ENCODE results near the gene DDX1.

Gene DDX1

GRCh38 chr2:15665067-15665942 is 73.6 kb downstream of the DDX1 start:
- DNase-seq, result peak; percentile 29

GRCh38 chr2:15665943-15666460 is 74.3 kb downstream of the DDX1 start:
- DNase-seq, result peak; percentile 21

DNA sequence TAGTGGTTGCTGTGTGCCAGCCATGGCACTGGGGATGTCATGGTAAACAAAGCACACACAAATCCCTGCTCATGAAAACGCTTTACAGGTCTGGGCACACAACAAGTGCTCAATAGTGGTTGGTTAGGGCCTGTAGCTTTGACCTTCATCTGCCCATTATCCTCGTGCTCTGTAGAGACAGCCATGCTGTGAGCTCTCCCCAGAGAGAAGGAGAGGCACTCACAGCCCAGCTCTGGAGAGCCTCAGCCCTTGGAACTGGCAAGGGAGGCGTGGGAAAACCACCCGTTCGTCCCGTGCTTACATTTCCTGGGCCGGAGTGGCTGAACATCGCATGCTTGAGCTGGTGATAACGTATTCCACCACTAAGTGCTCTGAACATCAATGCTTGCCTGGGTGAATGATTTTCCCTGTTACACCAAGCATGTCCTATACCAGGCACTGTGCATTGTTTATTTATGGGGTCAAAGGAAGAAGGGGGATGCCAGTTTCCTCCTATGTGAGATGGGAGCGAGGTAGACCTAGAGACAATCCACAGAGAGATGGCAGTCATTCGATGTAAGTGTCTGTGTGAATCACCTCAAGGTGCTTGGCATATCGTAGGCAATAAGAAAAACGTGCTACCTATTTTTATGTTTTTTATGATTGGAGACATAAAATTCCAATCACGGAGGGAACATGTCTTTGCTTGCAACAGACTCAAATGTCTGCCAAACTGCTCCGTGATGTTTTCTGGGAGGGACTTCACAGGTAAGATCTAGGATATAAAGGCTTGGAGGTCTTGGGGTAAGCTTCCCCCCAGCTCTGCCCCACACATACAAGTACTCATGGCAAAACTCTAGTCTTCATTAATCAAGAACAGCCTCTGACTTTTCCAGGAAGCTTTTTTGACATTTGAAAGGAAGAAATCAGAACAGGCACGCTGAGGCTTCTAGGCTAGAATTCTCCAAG is 75.5 kb downstream of the DDX1 start:
- DNase-seq, result peak; percentile 11

DNA sequence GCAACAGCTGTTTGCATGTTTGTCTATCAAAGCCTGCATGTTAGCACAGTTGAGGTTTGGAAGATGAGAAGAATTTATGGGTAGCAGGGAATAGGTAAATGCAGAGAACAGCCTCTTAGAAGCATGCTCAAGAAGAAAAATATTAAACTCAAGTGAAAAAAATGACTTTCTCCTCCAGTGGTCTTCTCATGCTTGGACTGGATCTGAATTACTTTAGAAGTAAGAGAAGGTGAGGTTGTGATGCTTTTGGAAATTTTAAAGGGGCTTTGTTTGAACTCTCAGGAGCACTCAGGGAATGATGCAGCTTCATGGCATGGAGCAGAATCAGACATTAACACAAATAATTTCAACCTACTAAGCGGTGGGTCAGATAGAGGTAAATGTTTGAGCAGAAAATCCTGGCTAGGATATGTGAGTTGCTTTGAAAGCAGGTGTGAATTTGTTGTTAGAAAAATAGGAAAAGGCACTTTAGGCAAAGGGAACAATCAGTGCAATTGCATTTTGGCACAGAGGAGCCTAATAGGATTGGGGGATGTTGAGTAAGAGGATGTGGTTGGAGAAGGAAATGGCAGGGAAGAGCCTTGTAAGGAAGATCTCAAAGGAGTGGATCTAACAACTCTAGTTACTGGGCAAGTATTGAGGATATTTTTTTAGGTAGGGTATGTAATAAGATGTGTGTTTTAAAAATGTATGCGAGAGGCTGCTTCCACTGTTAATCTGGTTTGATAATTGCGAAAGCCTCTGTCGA is 76.3 kb downstream of the DDX1 start:
- no peak for DNase-seq

DNA sequence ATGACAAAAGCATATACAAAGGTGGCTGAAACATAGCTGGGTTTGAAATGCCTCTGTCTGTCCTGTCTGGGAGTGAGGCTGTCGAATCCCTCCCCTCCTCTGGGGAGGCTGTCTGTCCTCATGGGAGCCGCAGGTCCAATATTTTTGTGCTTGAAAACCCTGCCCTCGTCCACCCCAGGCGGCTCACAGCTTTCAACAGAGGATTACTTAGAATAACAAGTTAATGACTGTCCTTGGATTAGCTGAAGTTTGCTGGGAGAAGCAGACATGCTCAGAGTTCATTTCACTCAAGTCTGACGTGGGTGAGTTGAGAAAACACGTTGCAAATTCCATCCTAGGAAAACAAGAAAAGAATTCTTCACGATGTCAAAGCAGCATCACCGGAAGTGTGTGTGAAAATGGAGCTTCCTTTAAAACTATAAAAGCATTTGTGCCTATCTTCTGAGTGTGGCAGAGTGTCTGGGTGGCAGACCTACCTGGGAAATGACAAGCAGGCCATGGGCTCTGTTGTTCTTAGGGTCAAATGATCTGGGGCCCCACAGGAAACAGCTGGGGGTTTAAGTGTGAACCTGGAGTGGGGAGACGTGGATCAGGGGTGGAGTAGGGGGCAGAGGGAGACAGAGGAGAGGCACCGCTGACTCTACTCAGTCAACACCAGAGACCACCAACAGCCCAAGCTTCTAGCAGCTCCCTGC is 77.1 kb downstream of the DDX1 start:
- no peak for DNase-seq

- no peak for DNase-seq
Observed at GRCh38 chr2:15669375-15669910, 77.8 kb downstream of the DDX1 start.

- DNase-seq, result no peak
Observed at GRCh38 chr2:15670469-15670868, 78.8 kb downstream of the DDX1 start.

DNA sequence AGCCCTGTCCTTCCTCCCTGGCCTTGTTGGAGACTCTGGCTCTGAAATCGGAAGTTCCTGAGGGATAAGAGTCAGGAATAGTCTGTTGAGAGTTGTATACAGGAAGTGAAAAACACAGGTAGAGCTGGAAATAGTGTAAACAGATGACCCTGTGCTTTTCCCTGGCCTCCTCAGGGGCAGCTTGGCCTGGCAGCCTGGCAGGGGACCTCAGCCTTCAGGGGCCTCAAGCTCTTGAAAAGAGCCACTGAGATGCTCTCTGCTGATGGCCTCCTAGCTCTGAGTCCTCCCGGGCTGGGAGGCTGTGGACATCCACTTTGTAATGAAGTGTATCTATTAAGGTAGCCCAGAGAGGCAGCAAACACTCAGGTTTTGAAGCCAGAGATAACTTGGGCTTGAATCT is 79.3 kb downstream of the DDX1 start:
- no peak for DNase-seq

DNA sequence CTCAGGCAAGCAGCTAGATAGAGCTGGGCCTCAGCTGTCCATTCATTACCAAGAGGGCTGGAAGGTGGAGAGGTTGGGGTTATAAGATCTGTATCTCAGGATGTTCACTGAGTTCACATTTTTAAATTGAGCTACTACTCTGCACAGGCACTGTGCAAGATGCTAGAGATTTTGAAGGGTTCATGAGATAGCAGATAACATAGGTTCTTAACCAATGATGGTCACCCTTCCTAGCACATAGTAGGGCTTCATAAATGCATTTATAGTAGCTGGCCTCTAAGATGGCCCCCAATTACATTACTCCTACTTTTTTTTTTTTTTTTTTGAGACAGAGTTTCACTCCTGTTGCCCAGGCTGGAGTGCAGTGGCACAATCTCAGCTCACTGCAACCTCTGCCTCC is 79.7 kb downstream of the DDX1 start:
- no peak for DNase-seq

GRCh38 chr2:15671842-15672815 is 80.5 kb downstream of the DDX1 start:
- peak; percentile 10 for DNase-seq

GRCh38 chr2:15672961-15673918 is 81.6 kb downstream of the DDX1 start:
- DNase-seq, result no peak

DNA sequence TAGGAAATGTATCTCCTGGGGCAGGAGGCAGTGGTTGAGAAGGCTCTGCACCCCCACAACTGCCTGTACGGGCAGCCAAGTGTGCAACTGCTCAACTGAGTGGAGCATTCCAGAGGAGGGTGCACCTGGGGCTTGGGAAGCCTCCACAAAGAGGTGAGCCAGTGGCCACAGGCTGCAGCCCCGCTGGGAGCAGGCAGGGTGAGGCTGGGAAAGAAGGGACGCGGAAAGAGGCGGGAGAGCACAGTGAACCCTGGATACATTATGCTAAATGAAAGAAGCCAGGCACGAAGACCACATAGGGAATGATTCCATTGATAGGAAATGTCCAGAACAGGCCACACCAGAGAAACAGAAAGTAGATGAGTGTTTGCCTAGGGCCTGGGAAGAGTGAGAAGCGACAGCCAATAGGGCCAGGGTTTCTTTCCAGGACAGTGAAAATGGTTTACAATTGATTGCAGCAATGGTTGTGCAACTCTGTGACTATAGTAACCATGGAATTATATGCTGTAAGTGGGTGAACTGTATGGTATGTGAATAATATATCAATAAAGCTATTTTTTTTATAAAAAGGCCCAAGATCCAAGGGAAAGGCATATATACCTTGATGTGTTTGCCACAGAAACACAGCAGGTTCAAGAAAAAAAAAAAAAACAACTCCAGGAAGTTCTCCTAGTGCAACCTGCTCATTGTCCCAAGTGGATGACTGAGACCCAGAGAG is 82.4 kb downstream of the DDX1 start:
- DNase-seq, result no peak

- DNase-seq, result no peak
Observed at GRCh38 chr2:15674637-15675455, 83.2 kb downstream of the DDX1 start.

- peak; percentile 12 for DNase-seq
Observed at GRCh38 chr2:15675456-15676195, 84.0 kb downstream of the DDX1 start.

DNA sequence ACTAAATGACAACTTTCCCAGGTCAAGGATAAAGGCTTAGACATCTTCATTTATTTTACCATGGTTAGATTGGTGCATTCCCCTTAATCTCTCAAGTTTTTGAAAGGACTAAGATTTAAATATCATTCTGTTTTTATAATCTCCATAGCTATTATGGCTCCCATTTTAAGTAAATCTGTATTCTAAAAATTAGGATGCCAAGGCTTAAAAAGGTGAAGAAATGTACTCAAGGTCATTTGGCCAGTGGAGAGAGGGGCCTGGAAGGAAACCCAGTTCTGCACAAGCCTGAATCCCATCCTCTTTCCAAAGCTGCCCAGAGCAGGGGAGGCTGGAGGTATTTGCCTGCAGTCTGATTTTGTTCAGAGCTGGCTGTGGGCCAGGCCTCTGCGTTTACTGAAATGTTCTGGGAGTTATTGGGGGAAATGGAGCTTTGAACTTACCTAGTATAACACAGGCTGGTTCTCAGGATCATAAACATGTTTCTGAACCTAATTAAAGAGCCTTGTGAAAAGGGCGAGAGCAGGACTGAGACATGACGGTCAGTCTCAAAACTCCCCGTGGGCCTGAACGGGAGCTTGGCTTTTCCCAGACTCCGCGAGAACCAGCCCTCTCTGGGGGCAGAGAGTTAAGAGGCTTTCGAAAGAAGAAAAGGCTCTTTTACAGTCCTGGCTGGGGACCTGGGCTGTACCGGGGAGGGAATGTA is 85.6 kb downstream of the DDX1 start:
- DNase-seq, result peak; percentile 56

DNA sequence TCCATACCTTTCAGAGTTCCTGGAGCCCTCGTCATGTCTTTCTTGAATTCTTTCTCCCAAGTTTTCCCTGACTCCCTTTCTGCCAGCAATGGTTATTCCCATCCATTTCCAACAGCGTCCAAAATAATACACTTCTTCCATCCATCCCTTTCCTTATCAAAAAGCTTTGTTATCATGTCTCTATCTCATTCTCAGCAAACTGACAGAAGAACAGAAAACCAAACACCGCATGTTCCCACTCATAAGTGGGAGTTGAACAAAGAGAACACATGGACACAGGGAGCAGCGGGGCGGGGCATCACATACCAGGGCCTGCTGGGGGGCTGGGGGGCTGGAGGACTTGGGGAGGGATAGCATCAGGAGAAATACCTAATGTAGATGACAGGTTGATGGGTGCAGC is 86.7 kb downstream of the DDX1 start:
- no peak for DNase-seq
